HG03342 (cell line): ENCODE measurements around the gene LDLRAD1.
"Not testable (repeated sequence)": the region's sequence is repeated elsewhere in the genome, so short reads cannot be mapped to it uniquely, and the experiment has no call there.

Experiments used
- ATAC-seq: cut with Tn5 transposase; IDR thresholded peaks from one replicate; pipeline ENCODE4 v1.9.1; 2021; ENCODE audit warnings: mild to moderate bottlenecking, moderate library complexity; ENCODE audit not compliant: unreplicated experiment

LDLRAD1 gene

GRCh38 chr1:54018635-54019034 lies 649 bp upstream of the LDLRAD1 start:
- no peak for ATAC-seq

- ATAC-seq = no peak
These were observed 1.4 kb downstream of the LDLRAD1 start for GRCh38 chr1:54016343-54017282.

GRCh38 chr1:54014009-54014629 lies 3.9 kb downstream of the LDLRAD1 start:
- no peak for ATAC-seq

GRCh38 chr1:54013393-54014008 lies 4.5 kb downstream of the LDLRAD1 start:
- no peak for ATAC-seq

GRCh38 chr1:54012863-54013262 lies 5.1 kb downstream of the LDLRAD1 start:
- ATAC-seq = no peak

GRCh38 chr1:54012008-54012325 lies 6.0 kb downstream of the LDLRAD1 start:
- ATAC-seq = no peak

GRCh38 chr1:54011316-54012007 lies 6.5 kb downstream of the LDLRAD1 start:
- ATAC-seq = no peak

GRCh38 chr1:54010415-54011117 lies 7.4 kb downstream of the LDLRAD1 start:
- ATAC-seq = no peak

GRCh38 chr1:54009406-54009805 lies 8.6 kb downstream of the LDLRAD1 start:
- ATAC-seq = no peak

GRCh38 chr1:54008876-54009275 lies 9.1 kb downstream of the LDLRAD1 start:
- no peak for ATAC-seq

GRCh38 chr1:54007613-54008012 lies 10.4 kb downstream of the LDLRAD1 start:
- ATAC-seq = no peak

GRCh38 chr1:54006508-54006907 lies 11.5 kb downstream of the LDLRAD1 start:
- ATAC-seq = no peak

GRCh38 chr1:54004481-54005049 lies 13.4 kb downstream of the LDLRAD1 start:
- no peak for ATAC-seq

GRCh38 chr1:54003750-54004480 lies 14.1 kb downstream of the LDLRAD1 start:
- ATAC-seq = not testable (repeated sequence)

GRCh38 chr1:54003249-54003646 lies 14.7 kb downstream of the LDLRAD1 start:
- ATAC-seq = no peak

- ATAC-seq = no peak
These were observed 15.3 kb downstream of the LDLRAD1 start for GRCh38 chr1:54002544-54003248.

GRCh38 chr1:54001591-54001990 lies 16.4 kb downstream of the LDLRAD1 start:
- no peak for ATAC-seq

- ATAC-seq = no peak
These were observed 18.1 kb downstream of the LDLRAD1 start for GRCh38 chr1:53999920-54000319.

- no peak for ATAC-seq
These were observed 19.8 kb downstream of the LDLRAD1 start for GRCh38 chr1:53998223-53998622.
